GM18520 (cell line): Measurements from ENCODE around the gene TGM5.

Experiments
- ATAC-seq: cut with Tn5 transposase; IDR thresholded peaks from one replicate; pipeline ENCODE4 v1.9.1; 2021; ENCODE audit not compliant: unreplicated experiment

TGM5 gene

DNA sequence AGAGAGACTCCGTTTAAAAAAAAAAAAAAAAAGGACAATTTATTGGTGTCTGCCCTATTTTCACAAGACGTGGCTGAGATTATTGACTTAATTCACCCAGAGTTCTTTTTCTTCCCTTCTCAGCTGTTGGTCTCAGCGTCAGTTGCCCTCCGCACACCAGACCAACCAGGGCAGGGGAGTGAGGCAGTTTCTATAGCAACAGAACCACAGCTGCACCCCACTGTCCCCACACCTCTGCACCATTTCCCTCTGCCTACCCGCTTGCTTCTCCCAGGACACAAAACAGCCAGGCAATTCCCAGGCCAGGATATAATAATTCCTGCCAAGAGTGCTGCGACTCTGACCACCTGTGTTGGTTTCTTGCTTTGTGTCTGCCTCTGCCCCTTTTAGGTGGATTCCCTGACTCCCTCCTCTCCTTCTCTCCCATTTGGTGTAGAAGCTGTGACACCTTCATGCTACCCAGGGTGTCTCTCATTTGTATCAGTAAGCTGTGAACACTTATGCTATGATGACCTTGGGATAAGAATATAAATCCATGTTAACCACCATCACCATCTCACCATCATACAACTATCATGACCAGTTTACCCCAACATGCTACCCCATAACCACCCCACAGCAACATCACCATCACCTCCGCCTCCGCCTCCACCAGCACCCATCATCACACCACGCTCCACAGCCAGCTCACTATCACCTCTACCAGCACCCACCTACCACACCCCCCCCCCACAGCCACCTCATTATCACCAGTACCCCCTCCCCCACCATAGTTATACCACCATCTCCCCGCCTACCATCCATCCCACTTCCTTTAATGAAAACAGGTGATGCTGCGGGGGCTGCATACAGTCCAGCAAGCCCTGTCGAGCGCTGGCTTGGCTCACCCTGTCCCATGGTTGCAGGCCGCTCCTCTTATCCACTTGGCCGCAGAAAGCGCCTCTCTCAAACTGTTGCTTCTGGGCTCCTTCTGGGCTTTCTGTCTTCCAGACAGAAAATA is 46.5 kb downstream of the TGM5 start:
- no peak for ATAC-seq

DNA sequence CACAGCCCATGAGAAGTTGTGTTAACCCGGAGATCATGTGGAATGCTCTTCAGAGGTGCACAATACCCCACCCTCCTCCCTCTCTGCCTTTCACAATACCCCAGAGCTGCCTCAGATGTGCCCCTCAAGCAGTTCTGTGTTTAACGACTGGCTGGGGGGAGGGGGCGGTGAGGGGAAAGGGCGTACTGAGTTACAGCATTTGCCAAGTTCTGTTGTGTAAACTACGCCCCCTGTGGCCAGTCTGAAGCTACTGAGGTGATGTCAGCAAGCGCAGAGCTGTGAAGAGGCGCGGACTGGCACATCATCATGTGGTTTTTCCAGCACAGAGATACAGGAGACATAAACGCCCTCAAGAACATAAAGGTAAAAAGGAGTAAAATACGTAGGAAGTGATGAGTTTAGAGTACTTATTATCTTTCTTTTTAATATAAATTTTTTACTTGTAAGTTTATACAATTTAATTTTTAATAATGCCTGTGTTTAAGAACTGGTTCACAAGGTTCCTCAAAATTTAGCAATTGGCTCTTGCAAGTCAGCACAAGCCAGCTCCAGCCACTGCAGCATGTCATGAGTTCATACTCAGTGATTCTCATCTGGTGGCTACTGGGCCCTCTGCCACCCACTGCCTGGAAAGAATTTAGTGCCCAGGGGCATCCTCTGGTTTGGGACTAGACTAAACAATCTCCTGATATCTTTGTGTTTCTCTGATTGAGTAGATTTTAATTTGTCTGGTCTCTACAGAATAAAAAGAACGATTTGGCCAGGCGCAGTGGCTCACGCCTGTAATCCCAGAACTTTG is 47.6 kb downstream of the TGM5 start:
- no peak for ATAC-seq

DNA sequence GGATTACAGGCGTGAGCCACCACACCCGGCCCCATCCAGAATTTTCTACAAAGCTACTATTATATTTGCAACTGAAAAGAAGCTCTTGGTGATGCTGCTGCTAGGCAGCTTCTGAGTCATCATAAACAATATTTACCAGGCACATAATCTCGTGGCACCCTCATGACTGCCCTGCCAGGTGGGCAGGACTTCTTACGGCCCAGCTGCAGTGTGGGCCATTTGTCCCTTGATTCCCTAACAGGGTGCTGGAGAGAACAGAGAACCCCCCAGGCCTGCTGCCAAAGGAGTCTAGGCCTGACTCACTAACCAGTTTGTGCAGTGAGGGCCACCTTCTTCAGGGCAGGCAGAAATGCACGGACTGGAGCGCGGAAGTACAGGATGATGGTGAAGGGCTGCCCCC is 50.8 kb downstream of the TGM5 start:
- ATAC-seq = no peak

DNA sequence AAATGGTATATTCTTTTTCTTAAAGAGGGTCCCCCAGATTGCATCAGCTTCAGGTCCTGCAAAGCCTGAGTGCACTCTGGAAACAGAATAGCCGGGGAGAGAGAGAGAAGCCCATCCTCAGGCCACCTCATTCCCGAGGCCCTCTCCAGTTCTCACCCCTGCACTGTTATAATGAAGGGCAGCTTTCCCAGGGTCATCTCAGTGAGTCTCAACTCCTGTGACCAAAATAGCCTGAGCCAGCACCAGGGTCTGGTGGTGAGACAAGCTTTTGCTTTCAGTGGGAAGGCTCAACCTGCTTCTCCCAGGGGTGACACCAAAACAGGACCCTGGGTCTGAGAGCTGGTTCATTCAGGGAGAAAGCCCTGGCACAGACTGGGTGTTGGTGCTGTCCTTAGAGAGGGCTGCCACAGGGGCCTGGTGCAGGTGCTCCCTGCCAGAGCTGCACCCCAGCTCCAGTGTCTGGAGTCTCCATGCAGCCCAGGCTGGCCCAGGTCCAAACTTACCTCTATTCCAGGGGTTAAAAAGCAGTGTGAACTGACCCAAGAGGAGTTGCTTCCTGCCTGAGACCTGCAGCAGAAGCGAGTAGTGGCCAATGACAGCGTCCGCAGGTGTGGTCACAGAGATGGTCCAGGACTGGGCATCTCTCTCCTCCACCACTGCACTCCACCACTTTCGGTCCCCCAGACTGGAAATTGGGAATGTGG is 52.0 kb downstream of the TGM5 start:
- no peak for ATAC-seq

DNA sequence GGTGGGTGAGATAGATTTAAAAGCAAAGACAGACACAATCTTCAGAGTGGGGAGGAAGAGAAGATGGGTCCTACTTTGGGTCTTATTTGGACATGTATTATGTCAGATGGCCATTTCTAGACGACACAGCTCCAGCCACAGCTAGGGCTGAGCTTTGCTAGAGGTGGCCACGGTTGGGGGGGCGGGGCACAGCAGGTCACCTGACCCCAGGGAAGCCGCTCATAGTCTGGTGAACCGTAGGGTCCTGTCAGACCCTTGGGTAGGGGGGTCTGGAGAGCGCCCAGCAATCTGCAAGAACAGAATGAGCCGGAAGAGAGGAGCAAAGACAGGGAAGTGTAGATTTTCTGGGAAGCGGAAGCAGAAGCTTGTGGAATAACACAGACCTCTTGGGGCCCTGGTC is 52.6 kb downstream of the TGM5 start:
- ATAC-seq = no peak

DNA sequence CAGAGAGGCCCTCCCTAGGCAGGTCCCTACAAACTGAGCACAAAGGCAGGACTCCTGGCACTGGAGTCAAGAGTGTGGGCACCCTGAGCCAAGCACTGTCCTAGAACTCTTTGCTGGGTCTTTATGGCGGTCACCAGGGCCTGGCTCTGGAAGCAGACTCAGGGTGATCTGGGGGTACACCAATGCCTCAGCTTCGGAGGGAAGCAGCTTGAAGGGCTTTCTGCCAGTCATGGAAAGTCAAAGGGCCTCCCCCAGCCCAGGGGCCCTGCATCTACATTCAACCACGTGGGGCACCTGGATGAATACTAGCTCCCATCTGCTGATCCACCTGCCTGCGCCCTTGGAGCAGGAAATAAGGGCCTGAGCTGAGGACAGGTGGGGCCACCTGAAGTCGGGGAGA is 53.3 kb downstream of the TGM5 start:
- ATAC-seq = no peak

DNA sequence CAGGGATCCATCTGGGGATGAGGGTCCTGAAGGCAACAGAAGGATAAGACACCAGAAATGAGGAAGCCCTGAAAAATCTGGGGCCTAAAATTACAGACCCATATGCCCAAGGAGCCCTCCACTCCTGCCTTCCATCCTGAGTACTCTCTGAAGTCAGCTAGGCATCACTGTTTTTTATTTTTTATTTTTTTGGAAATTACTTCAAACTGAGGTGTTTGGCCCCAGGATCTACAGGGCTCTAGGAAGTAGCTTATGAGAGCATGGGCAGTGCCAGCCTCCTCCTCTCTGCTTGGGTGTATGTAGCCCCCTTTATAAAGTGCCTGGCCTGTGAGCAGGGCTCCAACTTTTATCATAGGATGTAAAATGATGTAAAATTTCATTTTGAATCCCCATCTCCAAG is 53.8 kb downstream of the TGM5 start:
- no peak for ATAC-seq

DNA sequence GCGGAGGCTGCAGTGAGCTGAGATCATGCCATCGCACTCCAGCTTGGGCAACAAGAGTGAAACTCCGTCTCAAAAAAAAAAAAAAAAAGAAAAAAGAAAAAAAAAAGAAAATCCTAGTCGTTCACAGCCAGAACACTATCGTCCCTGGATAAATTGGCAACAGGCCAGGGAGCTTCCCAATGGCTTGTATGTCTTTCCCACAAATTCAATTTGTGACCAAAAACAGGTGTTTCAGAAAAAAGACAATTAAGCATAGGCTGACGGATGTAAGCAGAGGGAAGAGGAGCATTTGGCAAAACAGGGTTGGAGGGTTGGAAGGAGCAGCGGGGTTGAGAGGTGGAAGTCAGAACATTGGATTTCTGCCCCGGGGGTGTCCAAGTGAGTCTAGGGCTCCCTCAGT is 54.4 kb downstream of the TGM5 start:
- ATAC-seq = no peak

DNA sequence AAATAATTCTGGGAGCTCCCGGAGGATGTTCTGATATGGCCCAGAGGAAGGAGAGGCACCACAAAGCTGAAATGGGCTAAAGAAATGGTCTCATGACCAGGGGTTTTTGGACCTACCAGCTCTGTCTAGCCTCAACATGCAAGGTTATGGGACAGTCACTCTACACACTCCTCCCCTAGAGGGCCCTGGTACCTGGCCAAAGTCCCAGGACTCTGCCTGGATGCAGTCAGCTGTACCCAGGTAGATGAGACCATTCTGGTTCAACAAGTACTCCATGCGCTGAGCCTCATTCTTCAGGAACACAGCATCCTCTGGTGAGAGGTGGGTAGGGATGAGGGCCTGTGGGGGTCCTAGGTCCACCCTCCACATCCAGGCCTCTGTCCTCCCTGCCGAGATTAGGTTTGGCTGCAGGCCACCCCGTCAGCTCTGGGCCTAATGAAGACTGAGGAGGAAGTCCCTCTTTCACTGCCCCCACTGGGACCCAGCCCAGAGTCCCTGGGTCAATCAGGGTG is 55.4 kb downstream of the TGM5 start:
- no peak for ATAC-seq

DNA sequence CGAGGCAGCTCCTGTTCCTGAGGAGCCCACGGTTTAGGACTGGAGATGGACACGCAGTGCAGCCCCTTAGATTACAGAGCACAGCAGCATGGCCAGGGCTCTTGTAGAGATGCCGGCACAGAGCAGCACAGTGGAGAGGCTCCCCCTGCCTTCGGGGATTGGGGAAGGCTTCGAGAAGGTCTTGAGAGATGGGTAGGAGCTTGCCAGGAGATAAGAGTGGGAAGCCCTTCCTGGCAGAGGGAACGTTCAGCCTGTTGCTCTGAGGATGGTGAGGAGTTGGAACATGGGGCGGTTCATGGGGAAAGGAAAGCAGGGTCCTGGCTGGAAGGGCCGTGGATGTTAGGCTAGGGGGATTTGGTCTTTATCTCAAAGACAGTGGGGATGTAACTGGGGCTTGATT is 55.9 kb downstream of the TGM5 start:
- no peak for ATAC-seq

DNA sequence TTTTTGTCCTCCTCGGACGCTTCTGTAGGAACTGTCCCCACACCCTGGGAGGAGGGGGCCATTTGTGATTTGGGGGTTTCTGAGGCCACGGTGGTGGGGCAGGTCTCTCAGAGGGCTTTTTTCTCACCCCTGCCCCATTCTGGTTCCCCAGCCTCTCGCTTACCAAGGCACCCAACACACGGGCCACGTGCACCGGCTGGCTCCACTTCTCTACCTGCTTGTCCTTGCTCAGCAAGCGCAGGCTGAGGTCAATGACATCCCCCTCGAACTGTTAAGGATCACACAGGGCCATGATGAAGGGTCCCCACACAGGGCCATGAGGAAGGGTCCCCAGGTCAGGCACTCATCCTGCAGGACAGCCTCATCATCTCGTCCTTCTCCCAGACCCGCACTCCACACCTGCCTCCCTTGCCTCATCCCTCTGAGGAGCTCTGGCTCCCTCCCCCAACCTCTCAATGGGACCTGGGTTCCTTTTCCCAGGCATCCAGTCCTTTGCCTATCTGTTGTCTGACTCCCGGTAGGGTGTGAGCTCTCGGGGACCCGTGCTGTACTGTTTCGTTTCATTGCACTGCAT is 56.5 kb downstream of the TGM5 start:
- no peak for ATAC-seq

DNA sequence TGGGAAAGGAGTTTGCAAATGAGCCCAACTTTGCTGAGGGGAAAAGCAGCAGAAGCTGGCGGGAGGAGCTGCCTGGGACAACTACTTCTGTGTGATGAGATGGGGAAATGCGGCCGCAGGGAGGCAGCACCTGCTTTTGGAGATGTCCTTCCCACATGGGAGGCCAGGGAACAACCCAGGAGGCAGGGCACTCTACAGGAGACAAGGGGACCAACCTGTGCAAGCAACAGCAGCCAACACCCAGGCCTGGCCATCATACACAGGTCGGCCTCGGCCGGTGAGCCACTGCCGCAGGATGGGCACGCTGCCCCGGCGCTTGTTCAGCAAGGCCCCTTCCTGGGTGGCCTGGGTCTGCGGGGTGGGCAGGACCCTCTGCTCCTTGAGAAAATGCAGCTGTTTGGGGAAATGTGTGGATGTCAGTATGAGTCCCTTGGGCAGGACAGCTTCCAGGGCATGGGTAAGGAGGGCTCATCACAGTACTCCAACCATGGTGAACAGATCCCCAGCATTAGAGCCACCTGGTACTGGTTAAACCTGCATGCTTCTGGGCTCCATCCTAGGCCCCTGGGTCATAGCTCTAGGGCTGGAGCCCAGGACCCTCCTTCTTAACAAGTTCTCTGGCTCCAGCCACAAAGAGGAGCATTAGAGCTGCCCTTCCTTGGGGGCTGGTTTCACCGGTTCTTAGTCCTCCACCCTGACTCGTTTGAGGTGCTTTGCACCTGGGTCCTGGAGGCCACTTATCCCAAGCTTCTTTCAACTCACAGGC is 57.5 kb downstream of the TGM5 start:
- no peak for ATAC-seq

DNA sequence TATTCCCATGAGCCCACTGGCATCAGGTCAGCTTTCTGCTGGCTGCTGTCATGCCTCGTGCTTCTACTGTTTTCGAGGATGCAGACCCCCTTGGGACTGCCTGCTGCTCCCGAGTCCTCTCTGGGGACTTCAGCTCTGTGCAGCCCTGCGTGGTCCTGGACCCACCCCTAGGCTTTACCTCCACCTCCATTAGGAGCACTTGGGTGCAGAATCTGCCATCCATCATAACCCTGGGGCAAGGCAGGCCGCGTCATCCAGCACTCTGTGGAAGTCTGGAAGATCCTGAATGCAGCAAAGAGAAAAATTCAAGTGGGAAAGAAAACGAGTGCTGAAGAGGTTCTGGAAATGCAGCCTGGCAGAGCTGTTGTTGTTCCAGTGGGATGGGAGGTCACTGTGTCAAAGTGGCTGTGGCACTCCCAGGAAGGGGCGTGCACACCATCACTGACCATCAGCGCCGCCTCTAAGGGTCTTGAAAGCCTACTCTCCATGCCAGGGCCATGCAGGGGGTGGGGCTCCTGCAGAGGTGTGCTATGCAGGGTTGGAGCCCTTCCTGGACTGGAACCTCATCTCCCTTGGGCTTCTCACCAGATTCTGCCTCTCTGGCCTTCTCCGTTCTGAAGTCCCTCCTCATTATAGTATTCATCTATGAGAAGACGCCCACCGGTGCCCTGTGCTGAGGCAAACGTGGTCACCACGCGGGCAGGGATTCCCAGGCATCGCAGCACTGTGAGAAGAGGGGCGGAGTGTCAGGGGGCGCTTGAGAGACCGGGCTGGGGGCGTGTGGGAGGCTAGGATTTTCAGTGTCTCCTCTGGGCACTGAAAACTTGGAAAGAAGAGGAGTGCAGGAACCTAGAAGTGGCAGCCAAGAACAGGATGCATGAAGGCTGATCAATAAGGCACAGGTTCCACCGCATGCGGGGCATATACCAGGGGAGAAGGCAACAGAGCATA is 58.4 kb downstream of the TGM5 start:
- no peak for ATAC-seq

DNA sequence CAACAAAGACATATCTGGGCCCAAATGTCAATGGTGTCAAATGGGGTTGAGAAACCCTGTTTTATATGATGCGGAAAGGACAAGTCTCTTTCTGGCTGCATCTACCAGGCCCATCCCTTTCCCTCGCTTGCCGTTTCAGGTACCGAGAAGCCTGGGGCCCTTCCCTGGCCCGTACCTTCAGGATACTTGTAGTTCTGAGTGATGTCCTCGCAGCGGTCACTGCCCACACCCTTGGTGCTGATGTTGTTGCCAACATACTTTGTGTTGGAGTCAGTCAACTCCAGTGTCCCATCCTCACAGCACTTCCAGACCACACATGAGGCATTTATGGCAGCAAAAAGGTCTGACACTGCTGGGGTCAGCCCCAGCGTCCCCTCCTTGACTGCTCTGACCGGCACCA is 59.7 kb downstream of the TGM5 start:
- ATAC-seq = no peak

DNA sequence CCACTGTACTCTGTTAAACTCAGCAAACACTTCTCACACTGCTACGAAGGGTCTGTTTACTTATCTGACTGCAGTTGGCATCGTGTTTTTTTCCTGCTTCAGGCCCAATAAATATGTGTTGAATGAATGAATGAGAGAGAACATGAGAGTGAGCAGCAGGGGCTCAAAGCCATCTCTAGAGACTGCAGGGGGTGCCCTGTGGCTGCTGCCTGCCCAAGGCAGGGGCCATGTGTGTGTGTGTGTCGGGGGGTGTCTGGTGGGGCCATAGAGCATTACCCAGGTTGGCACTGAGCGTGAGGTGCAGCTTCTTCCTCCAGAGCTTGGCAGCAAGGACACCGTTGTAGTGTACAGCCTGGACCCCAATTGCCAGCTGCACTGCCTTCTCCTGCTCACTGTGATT is 60.7 kb downstream of the TGM5 start:
- ATAC-seq = no peak

DNA sequence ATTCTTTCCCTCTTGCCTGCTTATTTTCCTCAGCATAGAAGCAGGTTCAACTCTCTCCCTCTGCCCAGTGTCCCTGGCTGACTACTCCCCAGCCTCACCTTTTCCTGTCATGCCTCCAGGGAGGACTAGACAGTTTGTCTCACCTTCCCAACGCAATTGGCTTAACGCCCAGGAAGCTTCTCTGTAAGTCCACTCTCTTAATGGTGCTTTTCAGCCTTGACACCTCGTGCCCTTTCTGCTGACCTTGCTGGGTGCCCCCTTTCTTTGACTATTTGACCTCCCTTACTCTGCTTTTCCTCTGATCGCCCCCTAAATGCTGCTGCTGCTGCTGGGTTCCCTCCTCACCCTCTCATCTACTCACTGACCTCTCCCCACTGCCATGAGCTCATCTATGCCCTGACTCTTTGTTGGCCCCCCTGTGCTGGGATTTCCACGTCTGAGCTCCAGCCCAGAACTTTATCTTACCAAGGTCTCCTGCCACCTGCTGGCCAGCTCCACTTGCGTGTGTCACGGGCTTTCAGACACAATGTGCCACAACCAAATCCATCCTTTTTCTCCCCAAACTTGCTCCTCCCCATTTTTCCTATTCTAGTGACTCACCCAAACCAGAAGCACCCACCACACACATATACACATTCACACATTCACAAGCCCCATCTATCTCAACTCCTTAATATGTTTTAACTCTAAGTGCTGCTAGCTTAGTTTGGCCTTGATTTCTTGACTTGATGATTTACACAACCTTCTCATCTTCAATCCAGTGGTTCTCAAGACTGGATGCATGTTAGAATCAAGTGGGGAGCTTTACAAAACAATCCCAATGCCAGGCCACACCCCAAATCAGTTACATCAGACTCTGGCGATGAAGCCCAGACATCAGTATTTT is 62.5 kb downstream of the TGM5 start:
- ATAC-seq = no peak

DNA sequence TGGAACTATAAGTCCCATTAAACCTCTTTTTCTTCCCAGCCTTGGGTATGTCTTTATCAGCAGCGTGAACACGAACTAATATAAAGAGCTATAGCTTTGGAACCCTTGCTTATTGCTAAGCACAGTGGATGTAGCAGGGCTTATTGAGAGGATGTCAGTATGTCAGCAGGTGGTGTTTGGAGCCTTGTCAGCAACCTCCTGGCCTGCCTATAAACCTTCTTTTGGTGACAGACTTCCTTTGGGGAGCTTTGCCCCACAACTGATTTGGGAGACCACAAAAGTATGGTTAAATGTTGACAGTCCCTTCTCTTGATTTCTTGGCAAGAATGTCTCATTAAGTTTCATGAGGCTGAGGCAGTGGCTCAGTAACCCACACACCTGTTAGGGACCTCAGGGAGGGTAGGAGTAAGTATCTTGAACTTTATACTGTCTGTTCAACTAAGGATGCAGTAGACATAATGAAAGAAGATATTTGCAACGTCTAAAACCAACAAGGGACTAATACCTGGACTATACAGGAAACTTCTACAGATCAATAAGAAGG is 66.7 kb downstream of the TGM5 start:
- ATAC-seq = no peak

DNA sequence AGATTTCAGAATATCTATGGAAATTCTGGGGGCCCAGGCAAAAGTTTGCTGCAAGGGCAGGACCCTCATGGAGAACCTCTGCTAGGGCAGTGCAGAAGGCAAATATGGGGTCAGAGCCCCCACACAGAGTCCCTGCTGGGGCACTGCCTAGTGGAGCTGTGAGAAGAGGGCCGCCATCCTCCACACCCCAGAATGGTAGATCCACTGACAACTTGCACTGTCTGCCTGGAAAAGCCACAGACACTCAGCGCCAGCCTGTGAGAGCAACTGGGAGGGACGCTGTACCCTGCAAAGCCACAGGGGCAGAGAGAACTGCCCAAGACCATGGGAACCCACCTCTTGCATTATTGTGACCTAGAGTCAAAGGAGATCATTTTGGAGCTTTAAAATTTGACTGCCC is 67.7 kb downstream of the TGM5 start:
- ATAC-seq = no peak
